ENCODE data around the gene GGCT. TPM values are rescaled to one million over a fixed set of nuclear protein-coding genes. Genes with fewer than 3 reads are reported as not detected.
A peak's percentile ranks its signal among the peaks of the same experiment; 100 is the strongest.

Gene GGCT
- total RNA-seq, 4 donors from 2014 or later: 24.1 to 47.0 (median 30.1) TPM

DNA sequence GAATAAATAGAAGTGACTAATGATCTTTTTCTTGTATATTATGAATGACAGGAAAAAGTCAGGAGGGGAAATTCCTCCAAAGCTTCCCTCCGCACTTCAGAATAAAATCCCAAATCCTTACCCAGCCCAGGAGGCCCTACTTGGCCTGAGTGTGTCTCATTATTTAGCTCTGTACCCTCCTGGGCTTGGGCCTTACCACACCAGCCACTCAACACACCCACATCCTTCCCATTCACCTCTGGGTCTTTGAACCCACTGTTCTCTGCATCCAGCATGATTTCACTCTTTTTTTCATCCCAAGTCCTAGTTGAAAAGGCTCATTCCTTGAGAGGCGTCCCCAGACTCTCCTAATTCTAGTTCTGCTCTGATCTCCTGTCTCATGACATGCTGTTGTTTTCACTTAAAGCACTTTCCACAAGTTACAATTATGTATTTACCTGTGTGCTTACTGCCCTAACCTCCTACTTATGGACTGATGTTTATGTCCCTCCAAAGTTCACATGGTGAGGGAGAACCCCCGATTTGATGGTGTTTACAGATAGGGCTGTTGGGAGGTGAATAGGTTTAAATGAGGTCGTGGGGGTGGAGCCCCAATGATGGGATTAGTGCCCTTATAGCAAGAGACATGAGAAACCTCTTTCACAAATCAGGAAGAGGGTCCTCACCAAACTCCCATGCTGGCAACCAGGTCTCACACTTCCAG, 32.4 kb downstream of the GGCT start:
- DNase-seq: no peak
- Histone ChIP-seq H3K4me1 (peaks cover 90 to 98% of the 10 kb centered on the region in 2 donors), H3K4me3 (replicated peaks in 1 of 3) (no peak overlapping the region), H3K9me3 (no peaks in the 10 kb centered on the region), H3K27ac (peak overlapping the region; percentile 75 to 94 (median 93)), H3K27me3 (no peaks in the 10 kb centered on the region), H3K36me3 (no peaks in the 10 kb centered on the region)
- 67 to 82% methylated on average over 4 of the region's 4 CpGs for WGBS, 2 donors
- no peak for TF ChIP-seq CTCF (IDR thresholded peaks at IDR 0.05)
- TF ChIP-seq POLR2A (IDR thresholded peaks at IDR 0.05): no peak
- intact Hi-C loops (cut with DNase I): no loop called here

- H3K36me3 ChIP-seq: no peaks in the 10 kb centered on the region
- H3K27ac ChIP-seq: peak overlapping the region; percentile 75 to 94 (median 93)
- H3K9me3 ChIP-seq: no peaks in the 10 kb centered on the region
- H3K4me3 ChIP-seq (replicated peaks in 1 of 3): no peak overlapping the region
- H3K4me1 ChIP-seq: peaks cover 80 to 97% of the 10 kb centered on the region in 2 donors
- 13 to 65% methylated on average over 2 of the region's 2 CpGs for WGBS, 2 donors
- no peaks in the 10 kb centered on the region for H3K27me3 ChIP-seq
- TF ChIP-seq CTCF (IDR thresholded peaks at IDR 0.05) (no peak), POLR2A (IDR thresholded peaks at IDR 0.05) (no peak)
- peak; percentile 63 to 69 for DNase-seq
- intact Hi-C loops (cut with DNase I): no loop called here
These were observed 33.4 kb downstream of the GGCT start for GRCh38 chr7:30471205-30471604.

- Histone ChIP-seq H3K27ac (peak overlapping the region; percentile 75 to 94 (median 93)), H3K36me3 (no peaks in the 10 kb centered on the region), H3K4me1 (peaks cover 75 to 97% of the 10 kb centered on the region in 2 donors), H3K9me3 (no peaks in the 10 kb centered on the region), H3K4me3 (replicated peaks in 1 of 3) (no peak overlapping the region), H3K27me3 (no peaks in the 10 kb centered on the region)
- TF ChIP-seq POLR2A (IDR thresholded peaks at IDR 0.05) (peak in 1 of 2 donors; percentile 10), CTCF (IDR thresholded peaks at IDR 0.05) (no peak)
- 7 to 10% methylated on average over 6 of the region's 6 CpGs for WGBS, 2 donors
- intact Hi-C loops (cut with DNase I): no loop called here
- DNase-seq: peak; percentile 86 to 88
These were observed 33.9 kb downstream of the GGCT start for GRCh38 chr7:30470771-30471170.

- intact Hi-C loops (cut with DNase I): no loop called here
- no peaks in the 10 kb centered on the region for H3K27me3 ChIP-seq
- no peak overlapping the region for H3K4me3 ChIP-seq (replicated peaks in 1 of 3)
- TF ChIP-seq CTCF (IDR thresholded peaks at IDR 0.05): no peak
- no peak for TF ChIP-seq POLR2A (IDR thresholded peaks at IDR 0.05)
- peaks cover 70 to 97% of the 10 kb centered on the region in 2 donors for H3K4me1 ChIP-seq
- peak; percentile 49 to 59 for DNase-seq
- H3K9me3 ChIP-seq: no peaks in the 10 kb centered on the region
- no peaks in the 10 kb centered on the region for H3K36me3 ChIP-seq
- 38 to 41% methylated on average over 14 of the region's 14 CpGs for WGBS, 2 donors
- H3K27ac ChIP-seq: peak overlapping the region; percentile 75 to 94 (median 93)
These were observed 34.4 kb downstream of the GGCT start for GRCh38 chr7:30470163-30470770.

GRCh38 chr7:30469303-30469702, 35.3 kb downstream of the GGCT start:
- no peaks in the 10 kb centered on the region for H3K27me3 ChIP-seq
- H3K4me1 ChIP-seq: peaks cover 68 to 96% of the 10 kb centered on the region in 2 donors
- H3K36me3 ChIP-seq: no peaks in the 10 kb centered on the region
- DNase-seq: peak; percentile 58 to 62
- intact Hi-C loops (cut with DNase I): no loop called here
- WGBS, 2 donors: 37 to 47% methylated on average over 5 of the region's 5 CpGs
- peak overlapping the region; percentile 75 to 94 (median 93) for H3K27ac ChIP-seq
- no peak overlapping the region for H3K4me3 ChIP-seq (replicated peaks in 1 of 3)
- TF ChIP-seq CTCF (IDR thresholded peaks at IDR 0.05) (peak in 4 of 6 experiments; percentile 22 to 39 (median 32)), POLR2A (IDR thresholded peaks at IDR 0.05) (peak in 1 of 2 donors; percentile 22)
- H3K9me3 ChIP-seq: no peaks in the 10 kb centered on the region
